B cell (primary cell): Measurements from ENCODE around the gene ECE1. TPM values are rescaled to one million over a fixed set of nuclear protein-coding genes. Genes with fewer than 3 reads are reported as not detected.
A peak's percentile ranks its signal among the peaks of the same experiment; 100 is the strongest.

Source experiments
- ATAC-seq: fragments of 200-7000 bp; cut with Tn5 transposase; one replicate; pipeline ENCODE4 v1.10.0; 2021; ENCODE audit warnings: low read depth, mild to moderate bottlenecking, moderate number of reproducible peaks, moderate library complexity
- CTCF ChIA-PET: fragments of 350-600 bp; sonication (Branson Sonifier 250); formaldehyde crosslinking; loops from one replicate; lab custom pipeline; 2021; ENCODE audit warnings: antibody characterized with exemption, inconsistent platforms; lab: Charles Lee
- POLR2A ChIA-PET: fragments of 350-600 bp; sonication (Branson Sonifier 250); formaldehyde crosslinking; loops from one replicate; lab custom pipeline; 2021; ENCODE audit warnings: antibody characterized with exemption; lab: Charles Lee
- DNase-seq: peaks from one replicate; pipeline ENCODE4 v3.0.0; 2013
- H2AFZ ChIP-seq: 2 replicates; pipeline ENCODE4 v1.6.1; 2012; ENCODE audit warnings: mild to moderate bottlenecking, low read depth, low read length; ENCODE audit not compliant: insufficient read depth, poor library complexity, severe bottlenecking
- H3K27ac ChIP-seq, 2 donors: 1 replicate in 1 of 2; 2 replicates in 1 of 2; pipeline ENCODE4 v1.5.1; 2012 to 2013; ENCODE audit warnings: low read length in 2 of 2, mild to moderate bottlenecking in 2 of 2, moderate library complexity in 1 of 2
- H3K27me3 ChIP-seq, 4 experiments: fragments of 200-600 bp in 1 of 4; sonication (generic) in 1 of 4; replicated peaks in 1 of 4; 1 replicate in 2 of 4; 2 replicates in 2 of 4; pipeline versions ENCODE4 v1.6.1 to v1.7.0; 2013 to 2016; ENCODE audit warnings: low read length in 3 of 4, mild to moderate bottlenecking in 2 of 4, mixed read lengths in 1 of 4, moderate library complexity in 1 of 4; ENCODE audit not compliant: insufficient read depth in 4 of 4, control insufficient read depth in 3 of 4; ENCODE audit errors: control extremely low read depth in 1 of 4
- H3K36me3 ChIP-seq, 2 experiments: replicated peaks in 1 of 2; 1 replicate in 1 of 2; 2 replicates in 1 of 2; pipeline versions ENCODE4 v1.6.1 to v1.7.1; 2013; ENCODE audit warnings: low read length in 1 of 2; ENCODE audit not compliant: insufficient read depth in 2 of 2, control insufficient read depth in 1 of 2; ENCODE audit errors: control extremely low read depth in 1 of 2, extremely low read depth in 1 of 2
- H3K4me1 ChIP-seq, 2 donors: fragments of 200-600 bp in 1 of 2; sonication (generic) in 1 of 2; 1 replicate in 1 of 2; 2 replicates in 1 of 2; pipeline versions ENCODE4 v1.5.1 to v1.6.1; 2013 to 2017; ENCODE audit warnings: low read length in 2 of 2; ENCODE audit not compliant: control insufficient read depth in 2 of 2, insufficient read depth in 2 of 2
- H3K4me2 ChIP-seq: replicated peaks from 2 replicates; pipeline ENCODE3; 2012; ENCODE audit warnings: mild to moderate bottlenecking, low read depth, low read length; ENCODE audit not compliant: poor library complexity, severe bottlenecking
- H3K4me3 ChIP-seq, 5 experiments: fragments of 200-600 bp in 1 of 5; sonication (generic) in 1 of 5; 1 replicate in 3 of 5; 2 replicates in 2 of 5; pipeline versions ENCODE4 v1.5.1 to v1.7.0; 2011 to 2016; ENCODE audit warnings: low read length in 4 of 5, mild to moderate bottlenecking in 4 of 5, low read depth in 2 of 5, control low read depth in 1 of 5, moderate library complexity in 1 of 5; ENCODE audit not compliant: insufficient read depth in 1 of 5; ENCODE audit errors: control extremely low read depth in 1 of 5, extremely low read depth in 1 of 5
- H3K79me2 ChIP-seq: fragments of 200-600 bp; sonication (generic); one replicate; pipeline ENCODE4 v1.6.0; 2016; ENCODE audit warnings: low read length; ENCODE audit not compliant: control insufficient read depth, insufficient read depth
- H3K9ac ChIP-seq: fragments of 200-600 bp; sonication (generic); 2 replicates; pipeline ENCODE4 v1.6.1; 2017; ENCODE audit warnings: mild to moderate bottlenecking, low read length, moderate library complexity
- H3K9me3 ChIP-seq, 3 donors: one replicate each; pipeline versions ENCODE4 v1.6.1 to v1.7.1; 2013; ENCODE audit warnings: low read length in 2 of 3; ENCODE audit not compliant: control insufficient read depth in 2 of 3, insufficient read depth in 1 of 3; ENCODE audit errors: control extremely low read depth in 1 of 3
- H4K20me1 ChIP-seq: 2 replicates; pipeline ENCODE4 v1.6.0; 2012; ENCODE audit warnings: mild to moderate bottlenecking, low read length; ENCODE audit not compliant: insufficient read depth, control insufficient read depth, poor library complexity, severe bottlenecking
- H3K27ac Mint-ChIP-seq: one replicate; pipeline ENCODE4 v1.8.0; 2021; ENCODE audit warnings: mixed read lengths
- H3K27me3 Mint-ChIP-seq: one replicate; pipeline ENCODE4 v1.8.0; 2021; ENCODE audit warnings: mixed read lengths
- H3K4me1 Mint-ChIP-seq: one replicate; pipeline ENCODE4 v1.8.0; 2021; ENCODE audit warnings: mixed read lengths
- H3K4me3 Mint-ChIP-seq: one replicate; pipeline ENCODE4 v1.8.0; 2021; ENCODE audit warnings: mixed read lengths
- H3K9me3 Mint-ChIP-seq: one replicate; pipeline ENCODE4 v1.8.0; 2022; ENCODE audit warnings: mixed read lengths; ENCODE audit not compliant: insufficient read depth
- EZH2 ChIP-seq: IDR thresholded peaks from 2 replicates; pipeline ENCODE4 v1.6.1; 2012; ENCODE audit warnings: borderline replicate concordance, low read depth, mild to moderate bottlenecking, moderate library complexity, low read length; ENCODE audit not compliant: insufficient read depth, poor library complexity, severe bottlenecking
- WGBS: methylation state at CpG from one replicate; pipeline ENCODE4 v1.1.5; 2013; ENCODE audit warnings: missing lambda C conversion rate; ENCODE audit not compliant: insufficient coverage; 5-methylcytosine and 5-hydroxymethylcytosine counted together
- intact Hi-C: fragments of 100-400 bp; cut with micrococcal nuclease; formaldehyde crosslinking; loops from one replicate; pipeline ENCODE4 v1.10.0; 2022
- polyA plus RNA-seq: library from polyadenylated mRNA; depleted of rRNA; stranded (reverse); fragments of >200 nt; gene quantifications from 2 replicates; pipeline ENCODE4 v1.2.3, GENCODE V29; 2012
- total RNA-seq, 2 donors: library from RNA; stranded (reverse); fragments of 120-200 nt in 1 of 2; gene quantifications; 1 replicate in 1 of 2; 2 replicates in 1 of 2; pipeline versions ENCODE4 v1.2.3 to v1.2.4, GENCODE V29; 2013 to 2022
- TF ChIP-seq, protein P1 (sequence below): fragments of 200-600 bp; IDR thresholded peaks from one replicate; pipeline ENCODE4 v1.8.0; 2022; ENCODE audit warnings: antibody characterized with exemption, mild to moderate bottlenecking

Gene ECE1
- total and polyA plus RNA-seq, 2 donors (not counting 1 experiment from before 2014, with no cell fraction given), result 46.7 to 133 TPM

DNA sequence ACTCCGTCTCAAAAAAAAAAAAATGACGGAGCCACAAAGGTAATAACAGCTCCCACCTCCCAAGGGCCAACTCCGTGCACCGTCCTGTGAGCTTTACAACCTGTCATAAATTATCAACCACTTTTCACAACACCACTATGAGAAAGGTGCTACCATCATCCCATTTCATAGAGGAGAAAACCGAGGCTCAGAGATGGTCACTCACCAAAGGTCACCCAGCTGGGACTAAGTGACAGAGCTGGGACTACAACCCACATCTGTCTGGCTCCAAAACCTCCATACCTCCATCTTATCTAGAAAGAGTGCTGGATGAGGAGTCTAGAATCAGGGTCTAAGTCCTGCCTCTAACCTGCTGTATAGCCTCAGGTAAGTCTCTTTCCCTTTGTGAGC is 43.6 kb upstream of the ECE1 start:
- DNase-seq (no peak), ATAC-seq (no peak)
- H3K27me3 ChIP-seq, result no peaks in the 10 kb centered on the region
- intact Hi-C loops, result loop anchor here (1.0 to 5.0 kb wide), 7 partner anchors 9 to 79 kb away; partner anchors contain the start of gene ECE1
- peak overlapping the region; percentile 98 for H3K27ac Mint-ChIP-seq
- peak overlapping the region; percentile 65 for H3K9ac ChIP-seq
- H3K27ac ChIP-seq, result peak overlapping the region; percentile 90 to 95
- WGBS, result 90% methylated on average over 3 of the region's 5 CpGs
- H3K4me3 Mint-ChIP-seq, result peak overlapping the region; percentile 87
- peak overlapping the region; percentile 35 for H2AFZ ChIP-seq
- TF ChIP-seq, protein P1, sequence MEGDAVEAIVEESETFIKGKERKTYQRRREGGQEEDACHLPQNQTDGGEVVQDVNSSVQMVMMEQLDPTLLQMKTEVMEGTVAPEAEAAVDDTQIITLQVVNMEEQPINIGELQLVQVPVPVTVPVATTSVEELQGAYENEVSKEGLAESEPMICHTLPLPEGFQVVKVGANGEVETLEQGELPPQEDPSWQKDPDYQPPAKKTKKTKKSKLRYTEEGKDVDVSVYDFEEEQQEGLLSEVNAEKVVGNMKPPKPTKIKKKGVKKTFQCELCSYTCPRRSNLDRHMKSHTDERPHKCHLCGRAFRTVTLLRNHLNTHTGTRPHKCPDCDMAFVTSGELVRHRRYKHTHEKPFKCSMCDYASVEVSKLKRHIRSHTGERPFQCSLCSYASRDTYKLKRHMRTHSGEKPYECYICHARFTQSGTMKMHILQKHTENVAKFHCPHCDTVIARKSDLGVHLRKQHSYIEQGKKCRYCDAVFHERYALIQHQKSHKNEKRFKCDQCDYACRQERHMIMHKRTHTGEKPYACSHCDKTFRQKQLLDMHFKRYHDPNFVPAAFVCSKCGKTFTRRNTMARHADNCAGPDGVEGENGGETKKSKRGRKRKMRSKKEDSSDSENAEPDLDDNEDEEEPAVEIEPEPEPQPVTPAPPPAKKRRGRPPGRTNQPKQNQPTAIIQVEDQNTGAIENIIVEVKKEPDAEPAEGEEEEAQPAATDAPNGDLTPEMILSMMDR, result no peak
- TF ChIP-seq EZH2, result no peak
- ChIA-PET POLR2A (interaction anchor here (0.7 to 2.3 kb wide), 8 partner anchors 9 to 149 kb away, joined by 3 to 19 read pairs (median 8); partner anchors contain the start of gene ECE1), CTCF (interaction anchor here (0.6 to 10.3 kb wide), 16 partner anchors 9 to 77 kb away, joined by 3 to 90 read pairs (median 4); partner anchors contain the start of gene ECE1)
- no peaks in the 10 kb centered on the region for H4K20me1 ChIP-seq
- H3K79me2 ChIP-seq, result peaks cover 46% of the 10 kb centered on the region
- peak overlapping the region; percentile 90 for H3K4me2 ChIP-seq
- H3K9me3 Mint-ChIP-seq, result no peaks in the 10 kb centered on the region
- H3K36me3 ChIP-seq, result no peaks in the 10 kb centered on the region
- H3K27me3 Mint-ChIP-seq, result no peaks in the 10 kb centered on the region
- peaks cover 83% of the 10 kb centered on the region for H3K4me1 Mint-ChIP-seq
- H3K4me1 ChIP-seq, result peaks cover 60 to 79% of the 10 kb centered on the region in 2 donors
- H3K9me3 ChIP-seq, result no peaks in the 10 kb centered on the region
- peak overlapping the region in 3 of 5 experiments; percentile 49 to 62 (median 51) for H3K4me3 ChIP-seq
